IMR-90 (cell line): ENCODE data around the gene LDLRAD4. TPM values are rescaled to one million over a fixed set of nuclear protein-coding genes. Genes with fewer than 3 reads are reported as not detected.

Experiments
- ATAC-seq: fragments of 200-7000 bp; cut with Tn5 transposase; 2 replicates; pipeline ENCODE4 v1.9.1; 2020; ENCODE audit warnings: low read depth, mild to moderate bottlenecking, moderate library complexity
- BruUV-seq: library from RNA; stranded (reverse); fragments of 400-500 nt; replicated peaks from 2 replicates; lab custom pipeline; 2021; lab: Mats Ljungman, UMichigan
- CTCF ChIA-PET: fragments of 300-600 bp; formaldehyde crosslinking; extraction: SDS; loops from one replicate; lab custom pipeline; 2021; ENCODE audit warnings: antibody characterized with exemption; lab: Yijun Ruan, JAX
- POLR2A ChIA-PET: fragments of 300-600 bp; sonication (Branson Sonifier 250); formaldehyde crosslinking; loops from one replicate; lab custom pipeline; 2022; ENCODE audit warnings: antibody characterized with exemption; ENCODE audit not compliant: unreplicated experiment; lab: Charles Lee
- DNase-seq: peaks from one replicate; pipeline ENCODE4 v3.0.0; 2013
- H2AFZ ChIP-seq: replicated peaks from 2 replicates; pipeline ENCODE3; 2013; ENCODE audit warnings: low read length, mild to moderate bottlenecking; ENCODE audit not compliant: poor library complexity
- H2AK5ac ChIP-seq: 2 replicates; pipeline ENCODE4 v1.6.1; 2013; ENCODE audit warnings: low read depth, low read length, inconsistent platforms
- H2AK9ac ChIP-seq: replicated peaks from 2 replicates; pipeline ENCODE3; 2013; ENCODE audit warnings: mild to moderate bottlenecking, low read depth, low read length, moderate library complexity; ENCODE audit not compliant: poor library complexity
- H2BK120ac ChIP-seq: 2 replicates; pipeline ENCODE4 v1.6.1; 2013; ENCODE audit warnings: low read depth, low read length, inconsistent platforms
- H2BK15ac ChIP-seq: 3 replicates; pipeline ENCODE4 v1.6.1; 2013; ENCODE audit warnings: low read depth, low read length, inconsistent platforms
- H2BK20ac ChIP-seq: 2 replicates; pipeline ENCODE4 v1.6.1; 2013; ENCODE audit warnings: low read depth, mild to moderate bottlenecking, inconsistent platforms, low read length, moderate library complexity
- H2BK5ac ChIP-seq: 2 replicates; pipeline ENCODE4 v1.6.1; 2013; ENCODE audit warnings: mild to moderate bottlenecking, low read depth, low read length, inconsistent platforms; ENCODE audit not compliant: poor library complexity, severe bottlenecking
- H3K14ac ChIP-seq: replicated peaks from 2 replicates; pipeline ENCODE4 v1.6.1; 2013; ENCODE audit warnings: low read depth, low read length, inconsistent platforms
- H3K18ac ChIP-seq: 2 replicates; pipeline ENCODE4 v1.6.1; 2013; ENCODE audit warnings: low read depth, low read length, control low read depth
- H3K23ac ChIP-seq: 2 replicates; pipeline ENCODE4 v1.6.1; 2013; ENCODE audit warnings: low read depth, low read length, inconsistent platforms
- H3K27ac ChIP-seq: 2 replicates; pipeline ENCODE4 v1.5.1; 2013; ENCODE audit warnings: mild to moderate bottlenecking, control low read depth, low read length; ENCODE audit not compliant: insufficient read depth
- H3K27me3 ChIP-seq: 2 replicates; pipeline ENCODE4 v1.6.1; 2013; ENCODE audit warnings: low read length; ENCODE audit not compliant: control insufficient read depth, insufficient read depth
- H3K36me3 ChIP-seq: 2 replicates; pipeline ENCODE4 v1.6.1; 2013; ENCODE audit warnings: low read length, mixed read lengths; ENCODE audit not compliant: control insufficient read depth, insufficient read depth
- H3K4ac ChIP-seq: 2 replicates; pipeline ENCODE4 v1.6.1; 2013; ENCODE audit warnings: low read depth, low read length, inconsistent platforms
- H3K4me1 ChIP-seq: 2 replicates; pipeline ENCODE4 v1.6.1; 2013; ENCODE audit warnings: low read length, mixed read lengths; ENCODE audit not compliant: control insufficient read depth, insufficient read depth
- H3K4me2 ChIP-seq: 2 replicates; pipeline ENCODE4 v1.6.1; 2013; ENCODE audit warnings: low read depth, mild to moderate bottlenecking, control low read depth, low read length, moderate library complexity
- H3K4me3 ChIP-seq: 2 replicates; pipeline ENCODE4 v1.5.1; 2013; ENCODE audit warnings: low read depth, mild to moderate bottlenecking, control low read depth, low read length, moderate library complexity; ENCODE audit not compliant: insufficient read depth
- H3K56ac ChIP-seq: 2 replicates; pipeline ENCODE4 v1.6.1; 2013; ENCODE audit warnings: low read length, inconsistent platforms; ENCODE audit not compliant: insufficient read depth; ENCODE audit errors: extremely low read depth
- H3K79me1 ChIP-seq, 2 experiments: 2 replicates each; pipeline ENCODE4 v1.6.1; 2013; ENCODE audit warnings: low read length in 2 of 2, inconsistent platforms in 1 of 2, low read depth in 1 of 2
- H3K9ac ChIP-seq: 2 replicates; pipeline ENCODE4 v1.6.1; 2013; ENCODE audit warnings: low read depth, low read length, control low read depth
- H3K9me1 ChIP-seq: 2 replicates; pipeline ENCODE4 v1.6.1; 2013; ENCODE audit warnings: low read length, inconsistent platforms; ENCODE audit not compliant: insufficient read depth
- H3K9me3 ChIP-seq: 2 replicates; pipeline ENCODE4 v1.6.1; 2013; ENCODE audit warnings: low read length; ENCODE audit not compliant: control insufficient read depth, insufficient read depth
- H4K20me1 ChIP-seq: 2 replicates; pipeline ENCODE4 v1.6.1; 2013; ENCODE audit warnings: low read length, inconsistent platforms; ENCODE audit not compliant: insufficient read depth
- H4K5ac ChIP-seq: 2 replicates; pipeline ENCODE4 v1.6.1; 2013; ENCODE audit warnings: mild to moderate bottlenecking, low read depth, low read length, control low read depth
- H4K8ac ChIP-seq, 2 experiments: 2 replicates each; pipeline ENCODE4 v1.6.1; 2013; ENCODE audit warnings: low read depth in 2 of 2, low read length in 2 of 2, control low read depth in 1 of 2, inconsistent platforms in 1 of 2
- H4K91ac ChIP-seq: 2 replicates; pipeline ENCODE4 v1.6.1; 2013; ENCODE audit warnings: low read depth, low read length, inconsistent platforms; ENCODE audit not compliant: insufficient read depth
- BHLHE40 ChIP-seq: fragments of 150-350 bp; IDR thresholded peaks from 2 replicates; pipeline ENCODE4 v1.6.1; 2016; ENCODE audit warnings: mild to moderate bottlenecking, low read depth, low read length
- CEBPB ChIP-seq: IDR thresholded peaks from 2 replicates; pipeline ENCODE4 v1.6.1; 2012; ENCODE audit warnings: low read depth, low read length, improper control_type of control experiment
- CHD1 ChIP-seq: IDR thresholded peaks from 2 replicates; pipeline ENCODE4 v1.6.1; 2012; ENCODE audit warnings: low read depth, low read length, improper control_type of control experiment
- FOS ChIP-seq: fragments of 150-350 bp; IDR thresholded peaks from 2 replicates; pipeline ENCODE4 v1.6.1; 2016; ENCODE audit warnings: low read depth, low read length
- MAFK ChIP-seq: IDR thresholded peaks from 2 replicates; pipeline ENCODE4 v1.6.1; 2012; ENCODE audit warnings: low read depth, low read length, improper control_type of control experiment
- MAZ ChIP-seq: IDR thresholded peaks from 2 replicates; pipeline ENCODE4 v1.6.1; 2012; ENCODE audit warnings: low read depth, mild to moderate bottlenecking, low read length, improper control_type of control experiment, moderate library complexity, borderline replicate concordance
- MXI1 ChIP-seq: IDR thresholded peaks from 2 replicates; pipeline ENCODE4 v1.6.1; 2012; ENCODE audit warnings: low read depth, mild to moderate bottlenecking, low read length, moderate library complexity, borderline replicate concordance
- NFE2L2 ChIP-seq: fragments of 150-350 bp; IDR thresholded peaks from 2 replicates; pipeline ENCODE4 v1.6.1; 2016; ENCODE audit warnings: low read depth, mild to moderate bottlenecking, low read length
- POLR2A ChIP-seq: IDR thresholded peaks from 2 replicates; pipeline ENCODE4 v1.6.1; 2012; ENCODE audit warnings: mild to moderate bottlenecking, low read depth, low read length
- RAD21 ChIP-seq: IDR thresholded peaks from 2 replicates; pipeline ENCODE4 v1.6.1; 2012; ENCODE audit warnings: low read length, improper control_type of control experiment
- RCOR1 ChIP-seq: IDR thresholded peaks from 2 replicates; pipeline ENCODE4 v1.6.1; 2012; ENCODE audit warnings: mild to moderate bottlenecking, low read length, improper control_type of control experiment; ENCODE audit not compliant: insufficient replicate concordance
- RFX5 ChIP-seq: IDR thresholded peaks from 2 replicates; pipeline ENCODE4 v1.8.0; 2012; ENCODE audit warnings: low read depth, mild to moderate bottlenecking, low read length, moderate library complexity
- SMC3 ChIP-seq: fragments of 150-350 bp; IDR thresholded peaks from 2 replicates; pipeline ENCODE4 v1.6.1; 2016; ENCODE audit warnings: low read depth, mild to moderate bottlenecking, antibody characterized with exemption, low read length, moderate library complexity
- WGBS, 2 experiments: methylation state at CpG; one replicate each; pipeline versions ENCODE4 v1.1.5 to v1.1.7; 2013; ENCODE audit warnings: missing lambda C conversion rate in 2 of 2; ENCODE audit not compliant: insufficient read length in 1 of 2; ENCODE audit errors: extremely low coverage in 2 of 2; 5-methylcytosine and 5-hydroxymethylcytosine counted together
- dilution Hi-C: fragments of 300-500 bp; cut with HindIII; formaldehyde crosslinking; loops from one replicate; pipeline ENCODE4 v1.14.3; 2018; ENCODE audit warnings: low sequenced_read_pairs; ENCODE audit not compliant: unreplicated experiment
- in situ Hi-C: fragments of 300-500 bp; cut with MboI; formaldehyde crosslinking; loops from 3 replicates; pipeline ENCODE4 v1.14.3; 2019; ENCODE audit warnings: low sequenced_read_pairs, inconsistent platforms, mixed read lengths
- intact Hi-C: fragments of 100-400 bp; cut with micrococcal nuclease; formaldehyde crosslinking; loops from 2 replicates; pipeline ENCODE4 v1.10.0; 2022
- polyA plus RNA-seq, 3 experiments: library from polyadenylated mRNA; depleted of rRNA; stranded (reverse); fragments of >200 nt; gene quantifications; 2 replicates each; pipeline ENCODE4 v1.2.3, GENCODE V29; 2012; ENCODE audit warnings: low replicate concordance in 1 of 3
- total RNA-seq: library from RNA; depleted of rRNA; stranded (reverse); fragments of >200 nt; gene quantifications from 2 replicates; pipeline ENCODE4 v1.2.3, GENCODE V29; 2012
- TF ChIP-seq, protein P1 (sequence below): fragments of 150-350 bp; IDR thresholded peaks from 2 replicates; pipeline ENCODE4 v1.6.1; 2017; ENCODE audit warnings: mild to moderate bottlenecking, antibody characterized with exemption, low read length, low read depth
- TF ChIP-seq, protein P2 (sequence below): fragments of 150-350 bp; IDR thresholded peaks from 2 replicates; pipeline ENCODE4 v1.6.1; 2016; ENCODE audit warnings: low read depth, mild to moderate bottlenecking, low read length, moderate library complexity, borderline replicate concordance
- TF ChIP-seq, protein P3 (sequence below): conservative IDR thresholded peaks from 2 replicates; pipeline ENCODE4 v1.5.1; 2012; ENCODE audit warnings: mild to moderate bottlenecking, low read depth, low read length, improper control_type of control experiment

LDLRAD4 gene
- total and polyA plus RNA-seq, 2 of the 4 experiments (the other 2 are of a cell fraction), result not detected

DNA sequence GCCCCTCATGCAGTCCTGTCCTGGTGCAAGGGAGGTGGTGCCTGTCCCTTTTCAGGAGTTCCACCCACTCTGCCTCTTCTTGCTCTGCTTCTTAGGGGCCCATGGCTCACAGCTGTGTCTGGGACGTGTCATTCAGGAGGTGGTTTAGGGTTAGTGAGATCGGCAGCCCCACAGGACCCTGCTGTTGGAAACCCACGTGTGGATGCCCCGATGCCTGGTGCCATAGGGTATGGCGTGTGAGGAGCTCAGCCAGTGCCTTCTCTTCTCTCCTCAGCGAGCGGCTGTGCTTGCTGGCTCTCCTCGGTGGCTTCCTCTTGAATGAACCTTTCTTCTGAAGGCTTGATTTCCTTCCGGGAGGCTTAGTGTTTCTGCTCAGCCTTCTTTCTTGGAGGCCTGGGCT, 55.2 kb downstream of the LDLRAD4 start:
- in situ Hi-C loops, result no loop called here
- H3K4me2 ChIP-seq, result no peak overlapping the region

More for the DNA sequence above, 55.2 kb downstream of the LDLRAD4 start:
- no peak overlapping the region for H3K27ac ChIP-seq
- no peaks in the 10 kb centered on the region for H3K9me3 ChIP-seq
- no peak overlapping the region for H4K8ac ChIP-seq
- no peak overlapping the region for H3K18ac ChIP-seq
- H3K27me3 ChIP-seq, result no peaks in the 10 kb centered on the region; the same call in 1 of the 2 replicates
- H4K20me1 ChIP-seq, result no peaks in the 10 kb centered on the region
- H3K23ac ChIP-seq, result no peak overlapping the region
- H2AK5ac ChIP-seq, result no peak overlapping the region
- 62% methylated on average over 3 of the region's 9 CpGs; no CpG with 5 or more reads in 1 of the 2 experiments for WGBS, 2 experiments
- H2AK9ac ChIP-seq, result no peak overlapping the region
- no peak overlapping the region for H2BK15ac ChIP-seq
- ChIA-PET POLR2A (no interaction called here), CTCF (no interaction called here)
- H4K5ac ChIP-seq, result no peak overlapping the region
- dilution Hi-C loops, result no loop called here
- DNase-seq (no peak), ATAC-seq (no peak)
- no peak overlapping the region for H3K14ac ChIP-seq
- no peak overlapping the region for H3K4ac ChIP-seq
- no peak overlapping the region for H3K4me3 ChIP-seq
- H3K9ac ChIP-seq, result no peak overlapping the region
- no peak overlapping the region for H4K91ac ChIP-seq
- BruUV-seq, result no TSS peak
- no peaks in the 10 kb centered on the region for H3K9me1 ChIP-seq
- no peak overlapping the region for H2BK5ac ChIP-seq
- TF ChIP-seq SMC3, result no peak
- TF ChIP-seq MAZ, result no peak
- no peak for TF ChIP-seq RFX5
- TF ChIP-seq RCOR1, result no peak
- no peak for TF ChIP-seq CHD1
- TF ChIP-seq FOS, result no peak
- TF ChIP-seq MAFK, result no peak
- no peak for TF ChIP-seq POLR2A
- TF ChIP-seq, protein P1, sequence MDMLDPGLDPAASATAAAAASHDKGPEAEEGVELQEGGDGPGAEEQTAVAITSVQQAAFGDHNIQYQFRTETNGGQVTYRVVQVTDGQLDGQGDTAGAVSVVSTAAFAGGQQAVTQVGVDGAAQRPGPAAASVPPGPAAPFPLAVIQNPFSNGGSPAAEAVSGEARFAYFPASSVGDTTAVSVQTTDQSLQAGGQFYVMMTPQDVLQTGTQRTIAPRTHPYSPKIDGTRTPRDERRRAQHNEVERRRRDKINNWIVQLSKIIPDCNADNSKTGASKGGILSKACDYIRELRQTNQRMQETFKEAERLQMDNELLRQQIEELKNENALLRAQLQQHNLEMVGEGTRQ, result no peak
- TF ChIP-seq, protein P2, sequence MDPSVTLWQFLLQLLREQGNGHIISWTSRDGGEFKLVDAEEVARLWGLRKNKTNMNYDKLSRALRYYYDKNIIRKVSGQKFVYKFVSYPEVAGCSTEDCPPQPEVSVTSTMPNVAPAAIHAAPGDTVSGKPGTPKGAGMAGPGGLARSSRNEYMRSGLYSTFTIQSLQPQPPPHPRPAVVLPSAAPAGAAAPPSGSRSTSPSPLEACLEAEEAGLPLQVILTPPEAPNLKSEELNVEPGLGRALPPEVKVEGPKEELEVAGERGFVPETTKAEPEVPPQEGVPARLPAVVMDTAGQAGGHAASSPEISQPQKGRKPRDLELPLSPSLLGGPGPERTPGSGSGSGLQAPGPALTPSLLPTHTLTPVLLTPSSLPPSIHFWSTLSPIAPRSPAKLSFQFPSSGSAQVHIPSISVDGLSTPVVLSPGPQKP, result no peak
- no peak for TF ChIP-seq BHLHE40
- TF ChIP-seq MXI1, result no peak
- no peak for TF ChIP-seq RAD21
- no peak for TF ChIP-seq CEBPB
- TF ChIP-seq NFE2L2, result no peak
- TF ChIP-seq, protein P3, sequence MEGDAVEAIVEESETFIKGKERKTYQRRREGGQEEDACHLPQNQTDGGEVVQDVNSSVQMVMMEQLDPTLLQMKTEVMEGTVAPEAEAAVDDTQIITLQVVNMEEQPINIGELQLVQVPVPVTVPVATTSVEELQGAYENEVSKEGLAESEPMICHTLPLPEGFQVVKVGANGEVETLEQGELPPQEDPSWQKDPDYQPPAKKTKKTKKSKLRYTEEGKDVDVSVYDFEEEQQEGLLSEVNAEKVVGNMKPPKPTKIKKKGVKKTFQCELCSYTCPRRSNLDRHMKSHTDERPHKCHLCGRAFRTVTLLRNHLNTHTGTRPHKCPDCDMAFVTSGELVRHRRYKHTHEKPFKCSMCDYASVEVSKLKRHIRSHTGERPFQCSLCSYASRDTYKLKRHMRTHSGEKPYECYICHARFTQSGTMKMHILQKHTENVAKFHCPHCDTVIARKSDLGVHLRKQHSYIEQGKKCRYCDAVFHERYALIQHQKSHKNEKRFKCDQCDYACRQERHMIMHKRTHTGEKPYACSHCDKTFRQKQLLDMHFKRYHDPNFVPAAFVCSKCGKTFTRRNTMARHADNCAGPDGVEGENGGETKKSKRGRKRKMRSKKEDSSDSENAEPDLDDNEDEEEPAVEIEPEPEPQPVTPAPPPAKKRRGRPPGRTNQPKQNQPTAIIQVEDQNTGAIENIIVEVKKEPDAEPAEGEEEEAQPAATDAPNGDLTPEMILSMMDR, result no peak
- no peak overlapping the region for H2BK20ac ChIP-seq
- no peaks in the 10 kb centered on the region for H3K36me3 ChIP-seq
- no peaks in the 10 kb centered on the region for H3K4me1 ChIP-seq
- H3K56ac ChIP-seq, result no peak overlapping the region
- no peak overlapping the region for H2BK120ac ChIP-seq
- intact Hi-C loops, result no loop called here
- H2AFZ ChIP-seq, result no peak overlapping the region
- H3K79me1 ChIP-seq, result no peaks in the 10 kb centered on the region
